Adrenal gland (tissue), 5 donors: ENCODE data around the gene EHMT1.

Experiments
- POLR2A ChIP-seq, 2 donors: fragments of 450-650 bp; IDR thresholded peaks; one replicate each; pipeline ENCODE4 v1.6.1; 2017; ENCODE audit warnings: antibody characterized with exemption in 2 of 2, mild to moderate bottlenecking in 2 of 2, moderate library complexity in 1 of 2
- TF ChIP-seq, protein P1 (sequence below), 6 experiments: fragments of 450-650 bp in 4 of 6; fragments of 200-600 bp in 2 of 6; sonication (generic) in 1 of 6; IDR thresholded peaks; 1 replicate in 5 of 6; 2 replicates in 1 of 6; pipeline versions ENCODE4 v1.5.1 to v1.8.0; 2016 to 2021; ENCODE audit warnings: antibody characterized with exemption in 6 of 6, mild to moderate bottlenecking in 2 of 6, moderate library complexity in 1 of 6
- donor health status: DM: no; HTN: no; CAD: no.

DNA sequence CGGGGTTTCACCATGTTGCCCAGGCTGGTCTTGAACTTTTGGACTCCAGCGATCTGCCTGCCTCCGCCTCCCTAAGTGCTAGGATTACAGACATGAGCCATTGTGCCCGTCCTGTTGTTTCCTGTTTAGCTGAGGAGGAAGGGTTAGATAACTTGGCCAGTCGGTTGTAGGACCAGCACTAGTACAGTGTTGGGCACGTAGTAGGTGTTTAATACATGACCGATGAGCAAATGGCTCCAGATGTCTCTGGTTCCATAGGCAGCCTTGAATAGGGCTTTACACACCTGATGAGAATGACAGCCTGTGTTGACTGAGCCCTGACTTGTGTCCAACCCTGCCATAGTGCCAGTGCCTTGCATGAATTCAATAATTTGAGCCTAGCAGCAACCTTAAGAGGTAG is 1.8 kb downstream of the EHMT1 start:
- TF ChIP-seq, protein P1, sequence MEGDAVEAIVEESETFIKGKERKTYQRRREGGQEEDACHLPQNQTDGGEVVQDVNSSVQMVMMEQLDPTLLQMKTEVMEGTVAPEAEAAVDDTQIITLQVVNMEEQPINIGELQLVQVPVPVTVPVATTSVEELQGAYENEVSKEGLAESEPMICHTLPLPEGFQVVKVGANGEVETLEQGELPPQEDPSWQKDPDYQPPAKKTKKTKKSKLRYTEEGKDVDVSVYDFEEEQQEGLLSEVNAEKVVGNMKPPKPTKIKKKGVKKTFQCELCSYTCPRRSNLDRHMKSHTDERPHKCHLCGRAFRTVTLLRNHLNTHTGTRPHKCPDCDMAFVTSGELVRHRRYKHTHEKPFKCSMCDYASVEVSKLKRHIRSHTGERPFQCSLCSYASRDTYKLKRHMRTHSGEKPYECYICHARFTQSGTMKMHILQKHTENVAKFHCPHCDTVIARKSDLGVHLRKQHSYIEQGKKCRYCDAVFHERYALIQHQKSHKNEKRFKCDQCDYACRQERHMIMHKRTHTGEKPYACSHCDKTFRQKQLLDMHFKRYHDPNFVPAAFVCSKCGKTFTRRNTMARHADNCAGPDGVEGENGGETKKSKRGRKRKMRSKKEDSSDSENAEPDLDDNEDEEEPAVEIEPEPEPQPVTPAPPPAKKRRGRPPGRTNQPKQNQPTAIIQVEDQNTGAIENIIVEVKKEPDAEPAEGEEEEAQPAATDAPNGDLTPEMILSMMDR (IDR thresholded peaks at IDR 0.05) = no peak
- no peak for TF ChIP-seq POLR2A (IDR thresholded peaks at IDR 0.05)
